Erythroblast (primary cell): Measurements from ENCODE around the gene OXSR1.

Experiments used
- GATA1 ChIP-seq: IDR thresholded peaks from 2 replicates; pipeline ENCODE4 v1.6.1; 2011; ENCODE audit warnings: low read depth, mild to moderate bottlenecking, control low read depth, low read length, moderate library complexity
- POLR2A ChIP-seq: IDR thresholded peaks from 2 replicates; pipeline ENCODE4 v1.6.1; 2011; ENCODE audit warnings: mild to moderate bottlenecking, low read length

GRCh38 chr3:38150780-38151528, 14.4 kb upstream of the OXSR1 start:
- TF ChIP-seq POLR2A (no peak), GATA1 (no peak)
